ENCODE measurements around the gene SLC35A4.
"Not testable (repeated sequence)": the region's sequence is repeated elsewhere in the genome, so short reads cannot be mapped to it uniquely, and the experiment has no call there.

SLC35A4 gene

DNA sequence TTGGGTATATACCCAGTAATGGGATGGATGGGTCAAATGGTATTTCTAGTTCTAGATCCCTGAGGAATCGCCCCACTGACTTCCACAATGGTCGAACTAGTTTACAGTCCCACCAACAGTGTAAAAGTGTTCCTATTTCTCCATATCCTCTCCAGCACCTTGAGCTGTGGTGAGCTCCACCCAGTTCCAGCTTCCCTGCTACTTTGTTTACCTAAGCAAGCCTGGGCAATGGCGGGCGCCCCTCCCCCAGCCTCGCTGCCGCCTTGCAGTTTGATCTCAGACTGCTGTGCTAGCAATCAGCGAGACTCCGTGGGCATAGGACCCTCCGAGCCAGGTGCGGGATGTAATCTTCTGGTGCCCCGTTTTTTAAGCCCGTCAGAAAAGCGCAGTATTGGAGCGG lies 28.4 kb downstream of the SLC35A4 start:
- DNase-seq: not testable (repeated sequence)

DNA sequence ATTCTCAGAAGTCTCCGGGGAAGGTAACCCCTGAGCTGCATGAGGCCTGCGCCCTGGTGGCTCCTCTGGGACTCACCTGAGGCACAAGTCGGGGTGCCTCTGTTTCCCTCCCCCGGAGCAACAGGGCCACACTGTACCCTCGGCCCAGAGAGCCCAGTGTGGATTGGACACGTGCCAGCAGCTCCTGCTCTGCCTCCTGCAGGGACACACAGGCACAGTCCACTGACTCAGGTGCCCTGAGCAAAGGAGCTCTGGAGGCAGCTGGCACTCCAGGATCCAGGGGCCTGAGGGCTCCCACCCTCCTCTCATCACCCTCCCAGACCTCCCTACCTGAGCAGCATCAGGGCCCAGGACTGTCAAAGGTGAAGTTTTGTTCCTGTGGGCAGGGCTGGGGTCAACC lies 29.5 kb downstream of the SLC35A4 start:
- DNase-seq: no peak

DNA sequence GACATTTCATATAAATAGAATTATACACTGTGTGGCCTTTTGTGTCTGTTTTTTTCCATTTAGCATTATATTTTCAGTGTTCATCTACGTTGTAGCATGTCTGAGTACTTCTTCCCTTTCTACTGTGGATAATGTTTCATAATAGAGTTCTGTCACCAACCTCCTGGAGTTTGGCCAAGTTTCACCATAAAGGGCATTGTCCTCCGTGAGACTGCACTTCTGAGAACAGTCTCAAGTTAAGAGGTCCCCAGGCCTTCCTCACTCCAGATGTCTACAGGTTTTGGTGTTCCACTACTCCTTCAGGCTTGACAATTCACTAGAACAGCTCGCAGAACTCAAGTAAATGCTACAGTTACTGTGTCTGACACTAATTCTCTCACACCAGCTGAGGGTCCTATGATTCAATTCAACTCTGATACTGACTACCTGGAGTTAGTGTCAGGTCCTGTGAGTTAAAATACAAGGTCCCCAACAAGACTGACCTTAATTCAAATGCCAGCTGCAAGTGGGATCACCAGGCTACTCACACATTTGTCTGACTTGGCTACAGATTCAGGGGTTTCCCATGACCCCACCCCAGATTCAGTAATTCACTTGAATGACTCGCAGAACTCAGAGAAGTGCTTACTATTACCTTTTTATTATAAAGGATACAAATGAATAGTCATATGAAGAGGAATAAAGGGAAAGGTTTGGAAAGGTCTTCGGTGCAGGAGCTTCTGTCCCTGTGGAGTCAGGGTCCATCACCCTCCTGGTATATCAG lies 31.1 kb downstream of the SLC35A4 start:
- no peak for DNase-seq

DNA sequence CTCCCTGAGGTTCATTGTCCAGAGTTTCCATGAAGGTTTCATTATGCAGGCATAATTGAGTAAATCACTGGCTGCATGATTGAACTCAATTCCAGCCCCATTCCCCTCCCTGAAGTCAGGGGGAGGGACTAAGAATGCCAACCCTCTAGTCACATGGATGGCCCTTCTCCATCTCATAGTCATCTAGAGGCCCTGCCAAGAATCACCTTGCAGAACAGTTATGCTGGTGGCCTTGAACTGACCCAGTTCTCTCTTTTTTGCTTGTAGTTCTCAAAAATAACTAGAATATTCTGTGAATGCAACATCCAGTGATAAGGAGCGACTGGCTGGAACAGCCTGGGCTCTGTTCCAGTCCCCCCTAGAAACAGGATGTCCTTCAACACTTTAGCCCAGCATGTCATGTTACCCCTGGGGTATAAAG lies 31.7 kb downstream of the SLC35A4 start:
- no peak for DNase-seq

DNA sequence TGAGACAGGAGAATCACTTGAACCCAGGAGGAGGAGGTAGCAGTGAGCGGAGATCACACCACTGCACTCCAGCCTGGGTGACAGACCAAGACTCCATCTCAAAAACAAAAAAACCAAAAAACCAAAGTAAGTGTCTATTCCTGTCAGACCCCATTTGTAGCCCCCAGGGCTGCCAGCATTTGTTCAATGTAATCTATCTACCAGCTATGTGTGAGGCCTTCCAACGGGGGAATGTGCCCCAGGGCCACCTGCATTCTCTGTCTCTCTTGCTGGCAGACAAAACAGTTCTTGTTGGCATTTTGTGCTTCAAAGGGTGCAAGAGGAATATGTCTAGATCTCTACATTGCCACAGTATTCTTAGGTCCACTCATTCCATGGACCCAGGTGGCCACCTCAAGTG lies 34.2 kb downstream of the SLC35A4 start:
- DNase-seq: no peak

DNA sequence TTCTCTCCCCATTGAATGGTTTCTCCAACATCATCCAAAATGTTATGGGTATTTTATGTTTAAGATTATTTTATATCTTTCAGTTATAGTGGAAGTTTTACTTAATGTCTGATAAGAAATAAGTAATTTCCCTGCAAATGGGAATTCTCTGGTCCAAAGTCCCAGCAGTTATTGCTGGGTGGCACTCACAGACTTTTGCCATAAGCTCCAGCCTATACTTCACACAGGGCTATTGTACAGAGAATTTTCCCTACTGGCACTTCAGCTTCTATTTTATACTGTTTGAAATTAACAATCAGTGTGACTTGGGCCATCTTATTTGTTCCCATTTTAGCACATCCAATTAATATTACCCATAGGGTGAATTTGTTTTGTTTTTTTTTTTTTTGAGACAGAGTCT lies 35.5 kb downstream of the SLC35A4 start:
- no peak for DNase-seq

DNA sequence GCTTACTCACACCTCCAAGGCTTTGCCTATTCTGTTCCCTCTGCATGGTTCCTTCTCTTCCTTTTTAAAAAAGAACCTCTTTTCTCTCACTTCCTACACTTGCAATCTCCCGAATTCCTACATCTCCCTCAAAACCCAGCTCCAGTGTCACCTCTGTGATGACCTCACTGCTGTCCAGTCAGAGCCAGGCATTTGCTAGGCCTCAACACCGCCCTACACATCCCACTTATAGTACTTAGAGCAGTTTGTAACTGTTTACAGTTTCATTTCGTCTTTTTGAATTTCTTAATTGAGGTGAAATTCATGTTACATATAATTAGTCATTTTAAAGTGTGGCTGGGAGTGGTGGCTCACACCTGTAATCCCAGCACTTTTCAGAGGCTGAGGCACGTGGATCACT lies 37.5 kb downstream of the SLC35A4 start:
- no peak for DNase-seq

DNA sequence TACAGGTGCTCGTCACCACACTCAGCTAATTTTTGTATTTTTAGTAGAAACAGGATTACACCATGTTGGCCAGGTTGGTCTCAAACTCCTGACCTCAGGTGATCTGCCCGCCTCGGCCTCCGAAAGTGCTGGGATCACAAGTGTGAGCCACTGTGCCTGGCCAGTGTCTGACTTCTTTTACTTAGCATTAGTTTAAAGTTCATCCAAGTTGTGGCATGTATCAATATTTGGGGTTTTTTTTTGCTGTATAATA lies 38.7 kb downstream of the SLC35A4 start:
- not testable (repeated sequence) for DNase-seq

DNA sequence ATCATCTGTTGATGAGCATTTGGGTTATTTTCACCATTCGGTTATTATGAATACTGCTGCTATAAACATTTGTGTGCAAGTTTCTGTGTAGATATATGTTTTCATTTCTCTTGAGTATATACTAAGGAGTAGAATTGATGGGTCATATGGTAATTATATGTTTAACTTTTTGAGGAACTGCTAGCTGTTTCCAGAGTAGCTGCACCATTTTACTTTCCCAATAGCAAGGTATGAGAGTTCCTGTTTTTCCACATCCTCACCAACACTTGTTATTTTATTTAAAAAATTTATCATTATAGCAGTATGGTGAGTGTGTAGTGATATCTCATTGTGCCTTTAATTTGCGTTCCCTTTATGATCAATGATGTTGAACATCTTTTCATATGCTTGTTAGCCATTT lies 39.1 kb downstream of the SLC35A4 start:
- no peak for DNase-seq

DNA sequence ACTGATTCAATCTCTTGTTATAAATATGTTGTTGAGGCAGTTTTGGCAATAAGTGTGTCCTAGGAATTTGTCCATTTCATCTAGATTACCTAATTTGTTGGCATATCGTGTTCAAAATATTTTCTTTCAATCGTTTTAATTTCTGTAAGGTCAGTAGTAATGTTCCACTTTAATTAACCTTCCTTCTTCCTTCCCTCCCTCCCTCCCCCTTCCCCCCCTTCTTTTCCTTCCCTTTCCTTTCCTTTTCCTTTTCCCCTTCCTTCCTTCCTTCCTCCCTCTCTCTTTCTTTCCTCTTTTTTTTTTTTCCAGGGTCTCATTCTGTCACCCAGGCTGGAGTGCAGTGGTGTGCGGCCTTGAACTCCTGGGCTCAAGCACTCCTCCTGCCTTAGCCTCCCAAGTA lies 41.3 kb downstream of the SLC35A4 start:
- DNase-seq: no peak

DNA sequence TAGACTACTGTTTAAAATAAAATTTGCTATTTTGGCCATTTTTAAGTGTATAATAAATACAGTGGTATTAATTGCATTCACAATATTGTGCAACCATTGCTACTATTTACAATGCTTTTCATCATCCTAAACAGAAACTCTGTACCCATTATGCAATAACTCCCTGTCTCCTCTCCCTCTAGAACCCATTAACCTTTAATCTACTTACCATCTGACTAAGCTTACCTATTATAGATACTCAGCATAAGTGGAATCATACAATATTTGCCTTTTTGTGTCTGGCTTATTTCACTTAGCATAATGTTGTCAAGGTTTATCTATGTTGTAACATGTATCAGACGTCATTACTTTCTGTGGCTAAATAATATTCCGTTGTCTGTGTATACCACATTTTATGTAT lies 42.4 kb downstream of the SLC35A4 start:
- no peak for DNase-seq

DNA sequence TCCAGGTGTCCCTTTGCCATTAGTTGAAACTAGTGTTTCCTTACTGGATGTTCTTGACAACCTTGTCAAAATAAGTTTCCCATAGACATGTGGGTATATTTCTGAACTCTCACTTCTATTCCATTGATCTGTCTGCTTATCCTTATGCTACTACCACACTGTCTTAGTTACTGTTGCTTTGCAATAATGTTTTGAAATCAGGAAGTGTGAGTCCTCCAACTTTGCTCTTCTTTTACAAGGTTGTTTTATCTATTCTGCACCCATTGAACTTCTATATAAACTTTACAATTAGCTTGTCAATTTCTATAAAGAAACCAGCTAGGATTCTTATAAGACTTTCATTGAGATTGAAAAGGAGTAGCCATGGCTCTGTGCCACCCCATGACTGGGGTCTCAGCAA lies 44.1 kb downstream of the SLC35A4 start:
- DNase-seq: no peak

DNA sequence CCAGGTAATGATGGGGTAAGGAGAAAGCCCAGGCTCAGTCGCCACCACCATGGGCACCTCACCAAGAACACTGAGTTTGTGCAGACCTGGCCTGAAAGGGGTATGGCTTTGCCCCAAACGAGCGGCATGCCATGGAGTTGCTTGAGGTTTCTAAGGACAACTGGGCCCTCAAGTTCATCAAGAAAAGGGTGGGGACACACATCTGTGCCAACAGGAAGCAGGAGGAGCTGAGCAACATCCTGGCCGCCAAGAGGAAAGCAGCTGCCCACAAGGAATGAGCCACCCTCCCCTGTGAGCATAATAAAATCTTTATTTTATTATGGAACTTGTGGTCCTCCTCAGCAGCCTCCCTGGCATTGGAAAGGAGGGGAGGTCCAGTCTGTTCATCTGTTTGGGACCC lies 44.5 kb downstream of the SLC35A4 start:
- no peak for DNase-seq

DNA sequence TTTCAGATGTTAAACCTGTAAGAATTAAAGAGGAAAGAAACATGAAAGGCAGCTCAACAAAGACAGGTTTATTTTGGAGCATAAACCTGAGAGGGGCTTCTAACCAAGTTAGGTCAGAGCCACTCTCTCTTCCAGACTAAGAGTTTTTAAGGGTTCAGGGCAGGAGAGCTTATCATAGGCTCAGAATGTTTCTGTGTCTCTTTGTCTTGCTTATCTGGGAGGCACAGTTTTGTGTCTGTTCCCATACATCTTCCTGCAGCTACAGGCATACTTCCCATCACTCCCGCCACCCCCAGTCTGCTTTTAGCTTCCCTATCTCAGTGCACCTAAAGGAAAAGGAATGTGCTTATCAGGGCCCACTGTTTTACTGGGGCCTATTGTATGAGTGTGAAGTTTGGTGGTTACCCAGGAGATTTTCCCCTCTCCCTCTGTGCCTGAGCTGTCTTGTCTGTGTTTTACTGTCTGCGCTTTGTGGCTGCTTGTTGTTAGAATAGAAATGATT lies 46.4 kb downstream of the SLC35A4 start:
- DNase-seq: no peak

Measured in activated CD4-positive, alpha-beta T cell treated with anti-CD3 and anti-CD28 coated beads, Interleukin-2, Interleukin-6, amounts not matched to agents 100 ng/mL and 50 ng/mL, durations not matched to agents 16 hours and 8 hours (primary cell).